WTC11 (cell line): ENCODE data around the gene RHOBTB1. TPM values are rescaled to one million over a fixed set of nuclear protein-coding genes. Genes with fewer than 3 reads are reported as not detected.

Experiments used
- ATAC-seq: fragments of 200-7000 bp; cut with Tn5 transposase; 2 replicates; pipeline ENCODE4 v1.10.0; 2021; ENCODE audit warnings: mild to moderate bottlenecking, moderate library complexity
- CTCF ChIA-PET: fragments of 300-600 bp; sonication (Branson Sonifier 250); formaldehyde crosslinking; loops from one replicate; lab custom pipeline; 2021; ENCODE audit warnings: antibody characterized with exemption; lab: Charles Lee
- POLR2A ChIA-PET: fragments of 350-600 bp; sonication (Branson Sonifier 250); formaldehyde crosslinking; loops from one replicate; lab custom pipeline; 2021; ENCODE audit warnings: antibody characterized with exemption; lab: Charles Lee
- DNase-seq: peaks from one replicate; pipeline ENCODE4 v3.0.0; 2021; ENCODE audit warnings: low spot score
- H3K27ac Mint-ChIP-seq: 2 replicates; pipeline ENCODE4 v1.8.0; 2021; ENCODE audit warnings: mixed read lengths
- H3K27me3 Mint-ChIP-seq: 2 replicates; pipeline ENCODE4 v1.8.0; 2021; ENCODE audit warnings: low read depth, mild to moderate bottlenecking, moderate library complexity, mixed read lengths
- H3K36me3 Mint-ChIP-seq: 2 replicates; pipeline ENCODE4 v1.8.0; 2021; ENCODE audit warnings: mixed read lengths
- H3K4me1 Mint-ChIP-seq: 2 replicates; pipeline ENCODE4 v1.8.0; 2022; ENCODE audit warnings: mixed read lengths
- H3K4me3 Mint-ChIP-seq: 2 replicates; pipeline ENCODE4 v1.8.0; 2021; ENCODE audit warnings: mild to moderate bottlenecking, moderate library complexity, mixed read lengths
- H3K9me3 Mint-ChIP-seq: 2 replicates; pipeline ENCODE4 v1.8.0; 2021; ENCODE audit warnings: mixed read lengths
- AR ChIP-seq: fragments of 250-450 bp; sonication (Bioruptor Pico); IDR thresholded peaks from 2 replicates; pipeline ENCODE4 v1.9.0; 2021; ENCODE audit warnings: mild to moderate bottlenecking
- ATF1 ChIP-seq: sonication (generic); formaldehyde crosslinking; IDR thresholded peaks from 2 replicates; pipeline ENCODE4 v1.8.1; 2023; ENCODE audit warnings: mild to moderate bottlenecking, moderate library complexity, missing genetic modification reagents
- ATF2 ChIP-seq: sonication (generic); formaldehyde crosslinking; IDR thresholded peaks from 2 replicates; pipeline ENCODE4 v1.8.1; 2022; ENCODE audit warnings: low read depth, missing genetic modification reagents, borderline replicate concordance
- CDX4 ChIP-seq: fragments of 250-450 bp; sonication (Bioruptor Pico); IDR thresholded peaks from 2 replicates; pipeline ENCODE4 v1.9.0; 2021; ENCODE audit warnings: moderate library complexity, mild to moderate bottlenecking, inconsistent platforms, borderline replicate concordance
- E2F5 ChIP-seq: sonication (generic); formaldehyde crosslinking; IDR thresholded peaks from 2 replicates; pipeline ENCODE4 v1.8.1; 2022; ENCODE audit warnings: mild to moderate bottlenecking, moderate library complexity, missing genetic modification reagents
- ELF4 ChIP-seq: sonication (generic); formaldehyde crosslinking; IDR thresholded peaks from 2 replicates; pipeline ENCODE4 v1.8.1; 2022; ENCODE audit warnings: low read depth, mild to moderate bottlenecking, moderate library complexity, missing genetic modification reagents
- FOXP1 ChIP-seq: sonication (generic); formaldehyde crosslinking; IDR thresholded peaks from 2 replicates; pipeline ENCODE4 v1.8.0; 2022; ENCODE audit warnings: missing genetic modification reagents, mild to moderate bottlenecking, moderate library complexity, borderline replicate concordance
- GRHL2 ChIP-seq: fragments of 250-450 bp; sonication (Bioruptor Pico); IDR thresholded peaks from 2 replicates; pipeline ENCODE4 v1.8.0; 2022; ENCODE audit warnings: mild to moderate bottlenecking, moderate library complexity; ENCODE audit not compliant: insufficient replicate concordance, severe bottlenecking
- GTF2I ChIP-seq: fragments of 250-450 bp; sonication (Bioruptor Pico); conservative IDR thresholded peaks from 2 replicates; pipeline ENCODE4 v1.4.0; 2021; ENCODE audit warnings: mild to moderate bottlenecking
- MXD4 ChIP-seq: fragments of 250-450 bp; sonication (Bioruptor Pico); IDR thresholded peaks from 2 replicates; pipeline ENCODE4 v1.8.0; 2021; ENCODE audit warnings: mild to moderate bottlenecking, moderate library complexity, borderline replicate concordance
- MYBL2 ChIP-seq: sonication (generic); formaldehyde crosslinking; IDR thresholded peaks from 2 replicates; pipeline ENCODE4 v1.8.1; 2023; ENCODE audit warnings: mild to moderate bottlenecking, moderate library complexity, missing genetic modification reagents
- PRDM15 ChIP-seq: sonication (generic); formaldehyde crosslinking; IDR thresholded peaks from 2 replicates; pipeline ENCODE4 v1.8.0; 2022; ENCODE audit warnings: missing genetic modification reagents
- SMAD3 ChIP-seq: sonication (generic); formaldehyde crosslinking; IDR thresholded peaks from 2 replicates; pipeline ENCODE4 v1.8.0; 2022; ENCODE audit warnings: missing genetic modification reagents, mild to moderate bottlenecking, borderline replicate concordance
- SOX15 ChIP-seq: fragments of 250-450 bp; sonication (Bioruptor Pico); IDR thresholded peaks from 2 replicates; pipeline ENCODE4 v1.9.0; 2021; ENCODE audit warnings: mild to moderate bottlenecking
- TEAD4 ChIP-seq: sonication (generic); formaldehyde crosslinking; IDR thresholded peaks from 2 replicates; pipeline ENCODE4 v1.8.0; 2022; ENCODE audit warnings: mild to moderate bottlenecking, missing genetic modification reagents
- TP53 ChIP-seq: sonication (generic); formaldehyde crosslinking; IDR thresholded peaks from 2 replicates; pipeline ENCODE4 v1.8.1; 2023; ENCODE audit warnings: mild to moderate bottlenecking, missing genetic modification reagents
- USF1 ChIP-seq: sonication (generic); formaldehyde crosslinking; IDR thresholded peaks from 2 replicates; pipeline ENCODE4 v1.8.0; 2022; ENCODE audit warnings: mild to moderate bottlenecking, missing genetic modification reagents
- ZNF317 ChIP-seq: sonication (generic); formaldehyde crosslinking; IDR thresholded peaks from 2 replicates; pipeline ENCODE4 v1.8.1; 2023; ENCODE audit warnings: low read depth, mild to moderate bottlenecking, moderate library complexity, missing genetic modification reagents, borderline replicate concordance
- ZNF396 ChIP-seq: fragments of 250-450 bp; sonication (Bioruptor Pico); IDR thresholded peaks from 2 replicates; pipeline ENCODE4 v1.8.0; 2021; ENCODE audit warnings: mild to moderate bottlenecking, moderate library complexity, borderline replicate concordance
- ZNF671 ChIP-seq: fragments of 250-450 bp; sonication (Bioruptor Pico); IDR thresholded peaks from 2 replicates; pipeline ENCODE4 v1.8.0; 2021; ENCODE audit warnings: mild to moderate bottlenecking
- total RNA-seq: library from RNA; stranded (reverse); gene quantifications from 3 replicates; pipeline ENCODE4 v1.2.3, GENCODE V29; 2021

The RHOBTB1 gene
- total RNA-seq, 1 experiment from 2014 or later = 6.9 TPM

GRCh38 chr10:60979667-60980104, 35.7 kb upstream of the RHOBTB1 start:
- CTCF ChIA-PET = no interaction called here
- no peaks in the 10 kb centered on the region for H3K9me3 Mint-ChIP-seq
- ATAC-seq = no peak
- no peak overlapping the region for H3K27ac Mint-ChIP-seq
- H3K4me3 Mint-ChIP-seq = no peak overlapping the region
- DNase-seq = no peak
- TF ChIP-seq MXD4 (CRISPR knock-in tag) (no peak), ZNF396 (CRISPR knock-in tag) (no peak), ZNF317 (no peak), PRDM15 (no peak), ZNF671 (no peak), AR (CRISPR knock-in tag) (no peak), TEAD4 (CRISPR knock-in tag) (no peak), ATF2 (CRISPR knock-in tag) (no peak), CDX4 (CRISPR knock-in tag) (no peak), SMAD3 (no peak), ELF4 (CRISPR knock-in tag) (no peak), ATF1 (no peak), USF1 (CRISPR knock-in tag) (no peak), E2F5 (CRISPR knock-in tag) (no peak), GRHL2 (CRISPR knock-in tag) (no peak), MYBL2 (no peak), FOXP1 (CRISPR knock-in tag) (no peak), GTF2I (CRISPR knock-in tag) (no peak), SOX15 (CRISPR knock-in tag) (no peak), TP53 (CRISPR knock-in tag) (no peak)
- POLR2A ChIA-PET = no interaction called here
- no peaks in the 10 kb centered on the region for H3K36me3 Mint-ChIP-seq
- H3K27me3 Mint-ChIP-seq = no peaks in the 10 kb centered on the region
- peaks cover 9% of the 10 kb centered on the region for H3K4me1 Mint-ChIP-seq
